ENCODE results near the gene SPDYE9. TPM values are rescaled to one million over a fixed set of nuclear protein-coding genes. Genes with fewer than 3 reads are reported as not detected.
A peak's percentile ranks its signal among the peaks of the same experiment; 100 is the strongest.
"Not testable (repeated sequence)": the region's sequence is repeated elsewhere in the genome, so short reads cannot be mapped to it uniquely, and the experiment has no call there.

SPDYE9 gene, protein sequence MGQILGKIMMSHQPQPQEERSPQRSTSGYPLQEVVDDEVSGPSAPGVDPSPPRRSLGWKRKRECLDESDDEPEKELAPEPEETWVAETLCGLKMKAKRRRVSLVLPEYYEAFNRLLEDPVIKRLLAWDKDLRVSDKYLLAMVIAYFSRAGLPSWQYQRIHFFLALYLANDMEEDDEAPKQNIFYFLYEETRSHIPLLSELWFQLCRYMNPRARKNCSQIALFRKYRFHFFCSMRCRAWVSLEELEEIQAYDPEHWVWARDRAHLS
- total RNA-seq (not detected), polyA plus RNA-seq (not detected)
- long read RNA-seq, donor 1, partial matches to known transcripts: 0 of 1 reads
- long read RNA-seq, donor 1, other reads (novel, unspliced or antisense): 1 of 1 reads
- long read RNA-seq, donor 2: 0 reads

DNA sequence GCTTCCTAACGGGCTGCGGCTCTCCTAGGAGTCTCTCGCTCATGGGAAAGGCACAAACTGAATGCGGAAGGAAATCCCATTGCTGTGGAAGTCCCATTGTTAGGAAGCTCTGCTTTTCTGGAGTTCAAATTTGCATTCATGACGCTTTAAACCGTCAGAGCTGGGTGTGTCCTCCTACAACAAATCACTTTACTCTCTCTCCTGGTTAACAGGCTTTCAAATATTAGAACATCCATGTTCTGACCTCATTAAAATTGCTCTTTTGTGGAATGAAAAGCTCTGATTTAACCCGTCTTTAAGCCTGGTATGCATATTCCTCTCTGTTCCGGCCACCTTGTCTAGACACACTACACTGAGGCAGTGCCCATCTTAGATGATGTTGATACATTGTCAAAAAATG, at the start of gene SPDYE9:
Gene SPDYE9, minus strand, starts transcription at position 101 of the 400 bp plus-strand sequence. CDS start 1,800 bp downstream, outside the sequence.
- not testable (repeated sequence) for H3K9me3 ChIP-seq, DNase-seq
- no CpG with 5 or more reads among the region's 8 CpGs for WGBS, 3 donors

DNA sequence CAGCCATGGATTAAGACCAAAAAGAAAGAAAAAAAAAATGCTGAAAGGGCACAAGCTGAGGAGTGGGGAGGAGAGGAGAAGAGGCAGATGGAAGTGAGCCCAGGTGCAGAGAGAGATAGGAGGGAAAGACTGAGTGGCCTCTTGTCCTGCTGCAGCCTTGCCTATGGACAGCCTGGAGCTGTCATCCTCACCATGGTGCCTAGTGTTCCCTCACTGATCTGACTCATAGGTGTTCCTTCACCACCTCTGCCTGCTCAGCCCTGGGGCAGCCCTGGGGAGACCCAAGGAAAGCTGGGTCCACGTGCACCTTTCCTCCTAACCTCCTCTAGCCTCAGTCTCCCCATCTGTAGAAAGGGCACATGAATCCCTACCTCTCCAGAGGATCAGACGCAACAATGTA, 49.0 kb upstream of the SPDYE9 start:
- H3K27me3 ChIP-seq (ENCODE audit: insufficient read depth in 3 of 3, low read length in 2 of 3); DNase-seq; H3K9me3 ChIP-seq; H3K4me3 ChIP-seq; intact Hi-C loops (cut with DNase I); H3K27ac ChIP-seq; H3K4me1 ChIP-seq; H3K36me3 ChIP-seq (ENCODE audit: insufficient read depth in 1 of 2, low read depth in 1 of 2): not testable (repeated sequence)
- WGBS, 3 donors: no CpG with 5 or more reads among the region's 2 CpGs
- peak in 3 of 4 donors; percentile 41 to 53 (median 45) for ATAC-seq

More for the DNA sequence above, at the start of gene SPDYE9:
- intact Hi-C loops (cut with DNase I); H3K27me3 ChIP-seq (ENCODE audit: insufficient read depth in 3 of 3, low read length in 2 of 3); H3K4me1 ChIP-seq; H3K4me3 ChIP-seq; H3K36me3 ChIP-seq (ENCODE audit: insufficient read depth in 1 of 2, low read depth in 1 of 2); H3K27ac ChIP-seq; ATAC-seq: not testable (repeated sequence)

DNA sequence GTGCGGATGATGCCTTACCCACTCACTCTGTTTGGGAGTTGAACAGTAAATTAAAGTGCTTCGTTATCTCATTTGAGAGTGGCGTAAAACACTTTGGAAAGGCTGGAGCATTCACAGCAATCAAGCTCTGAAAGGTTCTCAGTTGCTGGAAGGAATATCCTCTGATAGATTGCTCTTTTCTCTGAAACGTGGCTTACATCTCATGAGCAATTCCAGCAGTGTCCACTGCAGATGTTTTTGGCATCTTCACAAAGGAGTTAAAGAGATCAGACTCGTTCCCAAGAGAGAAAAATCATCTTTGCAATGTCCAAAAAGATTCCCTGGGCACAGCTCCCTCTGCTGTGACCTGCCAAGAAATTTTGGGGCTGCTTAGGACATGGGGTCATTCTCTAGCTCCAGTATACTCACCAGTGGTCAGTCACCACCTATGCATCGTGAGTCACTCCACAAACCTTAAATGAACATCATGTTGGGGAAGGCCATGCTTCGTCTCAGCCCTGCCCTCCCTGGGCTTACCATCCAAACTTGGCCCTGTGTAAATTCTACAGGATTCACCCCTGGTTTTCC, 46.9 kb upstream of the SPDYE9 start:
- intact Hi-C loops (cut with DNase I); H3K27ac ChIP-seq; H3K27me3 ChIP-seq (ENCODE audit: insufficient read depth in 3 of 3, low read length in 2 of 3); H3K36me3 ChIP-seq (ENCODE audit: insufficient read depth in 1 of 2, low read depth in 1 of 2); H3K9me3 ChIP-seq; DNase-seq; H3K4me3 ChIP-seq; H3K4me1 ChIP-seq: not testable (repeated sequence)
- ATAC-seq: peak in 1 of 4 donors; percentile 48
- WGBS, 3 donors: 84 to 100% (median 85%) methylated on average over 1 to 3 of the region's 7 CpGs

DNA sequence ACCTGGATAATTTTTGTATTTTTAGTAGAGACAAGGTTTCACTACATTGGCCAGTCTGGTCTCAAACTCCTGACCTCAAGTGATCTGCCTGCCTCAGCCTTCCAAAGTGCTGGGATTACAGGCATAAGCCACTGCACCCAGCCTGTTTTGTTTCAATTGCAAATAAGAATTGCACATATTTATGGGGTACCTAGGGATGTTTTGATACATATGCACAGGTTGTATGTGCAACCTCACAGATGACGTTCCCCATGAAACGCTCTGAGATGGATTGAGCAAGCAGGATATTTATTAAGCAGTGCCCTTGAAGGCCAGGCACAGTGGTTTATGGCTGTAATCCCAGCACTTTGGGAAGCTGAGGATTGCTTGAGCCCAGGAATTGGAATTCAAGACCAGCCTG, 44.8 kb upstream of the SPDYE9 start:
- H3K27me3 ChIP-seq (ENCODE audit: insufficient read depth in 3 of 3, low read length in 2 of 3); intact Hi-C loops (cut with DNase I); H3K9me3 ChIP-seq; ATAC-seq; H3K4me3 ChIP-seq; H3K4me1 ChIP-seq; DNase-seq; H3K27ac ChIP-seq; H3K36me3 ChIP-seq (ENCODE audit: insufficient read depth in 1 of 2, low read depth in 1 of 2): not testable (repeated sequence)
- no CpG with 5 or more reads among the region's 2 CpGs for WGBS, 3 donors

DNA sequence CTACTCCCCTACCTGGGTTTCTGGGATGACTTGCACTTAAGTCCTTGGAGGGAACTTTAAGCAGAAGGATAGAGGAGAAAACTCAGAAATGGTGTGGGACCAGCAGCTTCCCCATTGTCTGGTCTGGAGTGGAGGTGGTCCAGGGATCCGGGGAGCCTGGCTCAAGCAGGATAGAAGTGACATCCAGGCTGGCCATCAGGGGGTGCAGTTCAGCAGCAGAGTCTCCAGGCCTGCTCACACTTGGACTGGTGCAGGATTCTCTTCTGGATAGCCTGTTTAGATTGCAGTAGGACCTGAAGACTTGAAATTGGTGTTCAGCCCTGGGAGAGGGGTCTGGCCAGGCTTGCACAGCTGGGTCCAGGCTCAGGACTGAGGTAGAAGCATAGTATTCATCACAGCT, 38.3 kb upstream of the SPDYE9 start:
- H3K4me1 ChIP-seq; H3K4me3 ChIP-seq; intact Hi-C loops (cut with DNase I); H3K27me3 ChIP-seq (ENCODE audit: insufficient read depth in 3 of 3, low read length in 2 of 3); H3K9me3 ChIP-seq; H3K36me3 ChIP-seq (ENCODE audit: insufficient read depth in 1 of 2, low read depth in 1 of 2); H3K27ac ChIP-seq; DNase-seq: not testable (repeated sequence)
- no CpG with 5 or more reads among the region's 1 CpG for WGBS, 3 donors
- ATAC-seq: peak; percentile 74 to 87 (median 80)

DNA sequence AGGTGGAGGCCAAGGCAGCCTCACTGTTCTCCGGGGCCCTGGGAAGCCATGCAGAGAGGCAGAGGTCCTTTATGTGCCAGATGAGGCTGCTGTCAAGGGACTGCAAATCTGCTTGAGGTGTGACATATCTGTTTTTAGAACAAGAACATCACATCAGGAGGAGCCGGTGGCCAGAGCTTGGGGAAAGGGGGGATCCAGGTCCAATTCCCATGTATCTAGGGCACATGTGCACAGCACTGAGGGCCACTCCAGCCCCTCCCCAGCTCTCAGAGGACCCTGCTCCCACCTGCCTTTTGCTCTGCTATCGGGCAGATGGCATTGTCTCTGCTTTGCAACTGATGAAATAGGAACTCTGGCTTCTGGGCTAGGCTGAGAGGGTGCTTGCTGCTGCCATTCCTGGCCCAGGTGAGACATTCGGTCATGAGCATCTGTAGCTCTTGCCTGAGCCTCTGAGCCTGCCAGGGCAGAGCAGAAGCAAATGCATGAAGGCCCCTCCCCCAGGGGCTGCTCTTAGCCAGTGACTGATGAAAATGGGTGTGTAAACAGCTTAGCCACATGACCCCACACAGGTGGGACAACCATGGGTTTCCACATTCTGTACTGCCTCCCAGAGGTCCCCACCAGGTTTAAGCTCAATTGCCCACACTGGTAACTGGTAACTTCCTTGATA, 37.1 kb upstream of the SPDYE9 start:
- 63 to 86% (median 75%) methylated on average over 2 to 3 of the region's 4 CpGs for WGBS, 3 donors
- H3K27me3 ChIP-seq (ENCODE audit: insufficient read depth in 3 of 3, low read length in 2 of 3); H3K4me1 ChIP-seq; H3K4me3 ChIP-seq; H3K9me3 ChIP-seq; H3K36me3 ChIP-seq (ENCODE audit: insufficient read depth in 1 of 2, low read depth in 1 of 2); intact Hi-C loops (cut with DNase I); H3K27ac ChIP-seq: not testable (repeated sequence)
- DNase-seq (peak in 1 of 2 donors; percentile 15), ATAC-seq (peak in 2 of 4 donors; percentile 32 to 43)

DNA sequence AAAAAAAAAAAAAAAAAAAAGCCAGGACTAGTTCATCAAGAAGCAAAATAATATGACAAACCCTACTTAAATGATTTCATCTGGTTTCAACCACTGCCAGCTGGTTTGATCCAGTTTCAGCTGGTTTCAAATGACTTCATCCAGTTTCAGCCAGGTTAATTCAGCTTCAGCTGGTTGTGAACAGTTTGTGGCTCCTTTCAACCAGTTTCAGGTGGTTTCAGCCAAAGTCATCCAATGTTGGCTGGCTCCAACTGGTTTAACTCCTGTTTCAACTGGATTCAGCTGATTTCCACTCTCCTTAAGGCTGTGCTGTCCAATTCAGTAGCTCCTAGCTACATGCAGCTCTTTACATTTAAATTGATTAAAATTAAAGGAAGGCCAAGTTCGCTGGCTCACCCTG, 32.3 kb upstream of the SPDYE9 start:
- ATAC-seq; intact Hi-C loops (cut with DNase I); H3K36me3 ChIP-seq (ENCODE audit: insufficient read depth in 1 of 2, low read depth in 1 of 2); H3K9me3 ChIP-seq; H3K4me3 ChIP-seq; DNase-seq; H3K27ac ChIP-seq; H3K27me3 ChIP-seq (ENCODE audit: insufficient read depth in 3 of 3, low read length in 2 of 3); H3K4me1 ChIP-seq: not testable (repeated sequence)
- WGBS, 3 donors: no CpG with 5 or more reads among the region's 1 CpG

DNA sequence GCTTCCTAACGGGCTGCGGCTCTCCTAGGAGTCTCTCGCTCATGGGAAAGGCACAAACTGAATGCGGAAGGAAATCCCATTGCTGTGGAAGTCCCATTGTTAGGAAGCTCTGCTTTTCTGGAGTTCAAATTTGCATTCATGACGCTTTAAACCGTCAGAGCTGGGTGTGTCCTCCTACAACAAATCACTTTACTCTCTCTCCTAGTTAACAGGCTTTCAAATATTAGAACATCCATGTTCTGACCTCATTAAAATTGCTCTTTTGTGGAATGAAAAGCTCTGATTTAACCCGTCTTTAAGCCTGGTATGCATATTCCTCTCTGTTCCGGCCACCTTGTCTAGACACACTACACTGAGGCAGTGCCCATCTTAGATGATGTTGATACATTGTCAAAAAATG, 28.0 kb downstream of the SPDYE9 start, which contains the start of gene SPDYE11:
Gene SPDYE11, minus strand, starts transcription at position 101 of the 400 bp plus-strand sequence. CDS start 1,800 bp downstream, outside the sequence.
- H3K9me3 ChIP-seq; H3K4me3 ChIP-seq; ATAC-seq; H3K27me3 ChIP-seq (ENCODE audit: insufficient read depth in 3 of 3, low read length in 2 of 3); H3K36me3 ChIP-seq (ENCODE audit: insufficient read depth in 1 of 2, low read depth in 1 of 2); DNase-seq; H3K27ac ChIP-seq; intact Hi-C loops (cut with DNase I); H3K4me1 ChIP-seq: not testable (repeated sequence)
- no CpG with 5 or more reads among the region's 8 CpGs for WGBS, 3 donors

DNA sequence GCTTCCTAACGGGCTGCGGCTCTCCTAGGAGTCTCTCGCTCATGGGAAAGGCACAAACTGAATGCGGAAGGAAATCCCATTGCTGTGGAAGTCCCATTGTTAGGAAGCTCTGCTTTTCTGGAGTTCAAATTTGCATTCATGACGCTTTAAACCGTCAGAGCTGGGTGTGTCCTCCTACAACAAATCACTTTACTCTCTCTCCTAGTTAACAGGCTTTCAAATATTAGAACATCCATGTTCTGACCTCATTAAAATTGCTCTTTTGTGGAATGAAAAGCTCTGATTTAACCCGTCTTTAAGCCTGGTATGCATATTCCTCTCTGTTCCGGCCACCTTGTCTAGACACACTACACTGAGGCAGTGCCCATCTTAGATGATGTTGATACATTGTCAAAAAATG, 56.2 kb downstream of the SPDYE9 start, which contains the start of gene SPDYE8:
Gene SPDYE8, minus strand, starts transcription at position 101 of the 400 bp plus-strand sequence. CDS start 1,800 bp downstream, outside the sequence.
- ATAC-seq; H3K27me3 ChIP-seq (ENCODE audit: insufficient read depth in 3 of 3, low read length in 2 of 3); H3K36me3 ChIP-seq (ENCODE audit: insufficient read depth in 1 of 2, low read depth in 1 of 2); intact Hi-C loops (cut with DNase I); H3K4me1 ChIP-seq; H3K27ac ChIP-seq; H3K9me3 ChIP-seq; DNase-seq; H3K4me3 ChIP-seq: not testable (repeated sequence)
- WGBS, 3 donors: no CpG with 5 or more reads among the region's 8 CpGs

Data from psoas muscle (tissue), 8 donors.